GM23338 (cell line): ENCODE results near the gene YY1AP1.

Experiments
- CREB1 ChIP-seq: fragments of 250-450 bp; sonication (Bioruptor Pico); IDR thresholded peaks from 2 replicates; pipeline ENCODE4 v1.5.0; 2020; ENCODE audit warnings: low read depth, mild to moderate bottlenecking, moderate library complexity
- CTCF ChIP-seq, 2 experiments: fragments of 200-600 bp in 1 of 2; sonication (generic) in 1 of 2; conservative IDR thresholded peaks; 2 replicates each; pipeline versions ENCODE4 v1.5.1 to v1.6.1; 2016 to 2017; ENCODE audit warnings: antibody characterized with exemption in 2 of 2, low read depth in 2 of 2, mild to moderate bottlenecking in 2 of 2, moderate library complexity in 1 of 2
- EZH2 ChIP-seq: fragments of 200-600 bp; sonication (generic); IDR thresholded peaks from one replicate; pipeline ENCODE4 v1.8.0; 2017; ENCODE audit warnings: antibody characterized with exemption, mild to moderate bottlenecking, low read depth; ENCODE audit not compliant: unreplicated experiment
- JUNB ChIP-seq: IDR thresholded peaks from one replicate; pipeline ENCODE4 v1.6.1; 2016; ENCODE audit warnings: antibody characterized with exemption; ENCODE audit not compliant: unreplicated experiment
- POLR2AphosphoS5 ChIP-seq: IDR thresholded peaks from 2 replicates; pipeline ENCODE4 v1.6.1; 2016; ENCODE audit warnings: antibody characterized with exemption, low read depth
- REST ChIP-seq: IDR thresholded peaks from one replicate; pipeline ENCODE4 v1.6.1; 2018; ENCODE audit warnings: antibody characterized with exemption; ENCODE audit not compliant: unreplicated experiment
- ZNF114 ChIP-seq: fragments of 250-450 bp; sonication (Bioruptor Pico); IDR thresholded peaks from 2 replicates; pipeline ENCODE4 v1.5.0; 2020; ENCODE audit warnings: mild to moderate bottlenecking, moderate library complexity
- ZNF462 ChIP-seq: fragments of 250-450 bp; sonication (Bioruptor Pico); IDR thresholded peaks from 2 replicates; pipeline ENCODE4 v1.5.0; 2020; ENCODE audit warnings: mild to moderate bottlenecking, moderate library complexity

- TF ChIP-seq CTCF (conservative IDR thresholded peaks at IDR 0.05; ENCODE audit: low read depth in 2 of 2) (no peak), EZH2 (no peak), REST (no peak), CREB1 (CRISPR knock-in tag) (no peak), ZNF462 (CRISPR knock-in tag) (no peak), JUNB (no peak), POLR2AphosphoS5 (no peak), ZNF114 (CRISPR knock-in tag) (no peak)
Measured at GRCh38 chr1:155696524-155696923, 8.0 kb upstream of the YY1AP1 start.
